GM12878 (cell line): ENCODE results near the gene HYPK. TPM values are rescaled to one million over a fixed set of nuclear protein-coding genes. Genes with fewer than 3 reads are reported as not detected.

Source experiments
- CHD2 ChIP-seq: IDR thresholded peaks from 2 replicates; pipeline ENCODE4 v1.6.1; 2011; ENCODE audit warnings: low read depth, low read length, improper control_type of control experiment, borderline replicate concordance
- CHD4 ChIP-seq: fragments of 200-600 bp; sonication (generic); IDR thresholded peaks from 2 replicates; pipeline ENCODE4 v1.6.1; 2016; ENCODE audit warnings: mild to moderate bottlenecking
- FOXM1 ChIP-seq: IDR thresholded peaks from 2 replicates; pipeline ENCODE4 v1.6.1; 2012; ENCODE audit warnings: low read depth, mild to moderate bottlenecking, inconsistent platforms, low read length, moderate library complexity
- HDGF ChIP-seq: fragments of 450-650 bp; IDR thresholded peaks from 2 replicates; pipeline ENCODE4 v1.6.1; 2016; ENCODE audit warnings: antibody characterized with exemption
- SP1 ChIP-seq: IDR thresholded peaks from one replicate; pipeline ENCODE4 v1.6.1; 2011; ENCODE audit warnings: low read depth, low read length
- SRF ChIP-seq, 2 experiments: IDR thresholded peaks; 2 replicates each; pipeline ENCODE4 v1.6.1; 2011; ENCODE audit warnings: low read depth in 2 of 2, low read length in 2 of 2, mild to moderate bottlenecking in 1 of 2, moderate library complexity in 1 of 2
- ZNF24 ChIP-seq: fragments of 450-650 bp; IDR thresholded peaks from 2 replicates; pipeline ENCODE4 v1.6.1; 2017; ENCODE audit warnings: antibody characterized with exemption, mild to moderate bottlenecking
- polyA plus RNA-seq, 11 experiments: library from polyadenylated mRNA; depleted of rRNA in 4 of 11; unstranded in 6 of 11; stranded (reverse) in 5 of 11; fragments of >200 nt; fragmentation: Nextera tagmentation in 4 of 11; fragmentation: Illumina TruSeq in 1 of 11; extraction: Ambion mirVana in 4 of 11; extraction: Trizol in 1 of 11; gene quantifications; 1 replicate in 1 of 11; 2 replicates in 10 of 11; pipeline versions ENCODE4 v1.2.1 to v1.2.3, GENCODE V29; 2011 to 2016; ENCODE audit warnings: inconsistent platforms in 2 of 11, missing spikeins in 2 of 11, low read depth in 1 of 11
- total RNA-seq, 4 experiments: library from RNA; depleted of rRNA in 3 of 4; stranded (reverse); fragments of >200 nt in 3 of 4; fragmentation: Illumina TruSeq in 1 of 4; extraction: Trizol in 1 of 4; gene quantifications; 2 replicates each; pipeline versions ENCODE4 v1.2.1 to v1.2.3, GENCODE V29; 2013 to 2021
- TF ChIP-seq, protein P1 (sequence below): IDR thresholded peaks from 2 replicates; pipeline ENCODE4 v1.6.1; 2011; ENCODE audit warnings: low read depth, low read length, improper control_type of control experiment, borderline replicate concordance
- TF ChIP-seq, protein P2 (sequence below): fragments of 450-650 bp; IDR thresholded peaks from 2 replicates; pipeline ENCODE4 v1.6.1; 2018; ENCODE audit warnings: mild to moderate bottlenecking, low read depth, moderate library complexity; ENCODE audit not compliant: partially characterized antibody
- TF ChIP-seq, protein P3 (sequence below): fragments of 450-650 bp; IDR thresholded peaks from 2 replicates; pipeline ENCODE4 v1.6.1; 2018; ENCODE audit warnings: borderline replicate concordance, mild to moderate bottlenecking; ENCODE audit not compliant: partially characterized antibody

Gene HYPK
- total and polyA plus RNA-seq, 10 of the 15 experiments (the other 5 are each of a cell fraction or from before 2014, with no cell fraction given): 8.0 to 38.4 (median 17.5) TPM

DNA sequence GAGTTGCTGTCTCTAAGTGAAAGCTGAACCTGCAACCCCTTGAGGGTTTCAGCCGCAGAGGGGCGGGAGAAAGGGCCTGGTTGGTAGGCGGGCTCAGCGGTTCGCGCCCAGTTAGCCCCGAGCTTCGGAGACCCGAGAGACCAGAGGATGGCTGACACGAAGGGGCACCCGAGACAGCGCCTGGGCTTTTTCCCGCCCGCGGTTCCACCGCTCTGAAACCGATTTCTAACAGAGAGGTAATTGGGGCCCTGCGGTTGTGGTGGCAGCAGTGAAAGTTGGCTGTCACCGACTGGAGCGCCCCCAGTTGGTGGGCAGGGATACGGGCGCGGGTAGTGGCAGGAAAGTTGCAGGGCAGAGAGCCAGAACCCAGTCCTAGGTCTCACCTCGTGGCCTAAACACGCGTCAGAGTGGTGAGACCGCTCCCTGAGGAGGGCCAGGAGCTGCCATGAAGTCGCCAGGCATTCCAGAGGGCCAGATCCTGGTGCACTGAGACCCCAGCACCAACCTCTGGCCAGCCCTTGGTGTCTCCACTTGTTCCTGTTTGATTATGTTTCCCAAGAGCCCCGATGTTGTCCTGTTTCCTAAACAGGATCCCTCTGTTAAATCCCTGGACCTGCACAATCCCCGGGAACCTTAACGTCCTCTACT, 23.0 kb upstream of the HYPK start (continued):
- TF ChIP-seq, protein P1, sequence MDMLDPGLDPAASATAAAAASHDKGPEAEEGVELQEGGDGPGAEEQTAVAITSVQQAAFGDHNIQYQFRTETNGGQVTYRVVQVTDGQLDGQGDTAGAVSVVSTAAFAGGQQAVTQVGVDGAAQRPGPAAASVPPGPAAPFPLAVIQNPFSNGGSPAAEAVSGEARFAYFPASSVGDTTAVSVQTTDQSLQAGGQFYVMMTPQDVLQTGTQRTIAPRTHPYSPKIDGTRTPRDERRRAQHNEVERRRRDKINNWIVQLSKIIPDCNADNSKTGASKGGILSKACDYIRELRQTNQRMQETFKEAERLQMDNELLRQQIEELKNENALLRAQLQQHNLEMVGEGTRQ: no peak
- TF ChIP-seq, protein P2, sequence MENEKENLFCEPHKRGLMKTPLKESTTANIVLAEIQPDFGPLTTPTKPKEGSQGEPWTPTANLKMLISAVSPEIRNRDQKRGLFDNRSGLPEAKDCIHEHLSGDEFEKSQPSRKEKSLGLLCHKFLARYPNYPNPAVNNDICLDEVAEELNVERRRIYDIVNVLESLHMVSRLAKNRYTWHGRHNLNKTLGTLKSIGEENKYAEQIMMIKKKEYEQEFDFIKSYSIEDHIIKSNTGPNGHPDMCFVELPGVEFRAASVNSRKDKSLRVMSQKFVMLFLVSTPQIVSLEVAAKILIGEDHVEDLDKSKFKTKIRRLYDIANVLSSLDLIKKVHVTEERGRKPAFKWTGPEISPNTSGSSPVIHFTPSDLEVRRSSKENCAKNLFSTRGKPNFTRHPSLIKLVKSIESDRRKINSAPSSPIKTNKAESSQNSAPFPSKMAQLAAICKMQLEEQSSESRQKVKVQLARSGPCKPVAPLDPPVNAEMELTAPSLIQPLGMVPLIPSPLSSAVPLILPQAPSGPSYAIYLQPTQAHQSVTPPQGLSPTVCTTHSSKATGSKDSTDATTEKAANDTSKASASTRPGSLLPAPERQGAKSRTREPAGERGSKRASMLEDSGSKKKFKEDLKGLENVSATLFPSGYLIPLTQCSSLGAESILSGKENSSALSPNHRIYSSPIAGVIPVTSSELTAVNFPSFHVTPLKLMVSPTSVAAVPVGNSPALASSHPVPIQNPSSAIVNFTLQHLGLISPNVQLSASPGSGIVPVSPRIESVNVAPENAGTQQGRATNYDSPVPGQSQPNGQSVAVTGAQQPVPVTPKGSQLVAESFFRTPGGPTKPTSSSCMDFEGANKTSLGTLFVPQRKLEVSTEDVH: peak; percentile 72
- no peak for TF ChIP-seq SRF (IDR thresholded peaks at IDR 0.05; ENCODE audit: low read depth in 2 of 2, low read length in 2 of 2)
- TF ChIP-seq, protein P3, sequence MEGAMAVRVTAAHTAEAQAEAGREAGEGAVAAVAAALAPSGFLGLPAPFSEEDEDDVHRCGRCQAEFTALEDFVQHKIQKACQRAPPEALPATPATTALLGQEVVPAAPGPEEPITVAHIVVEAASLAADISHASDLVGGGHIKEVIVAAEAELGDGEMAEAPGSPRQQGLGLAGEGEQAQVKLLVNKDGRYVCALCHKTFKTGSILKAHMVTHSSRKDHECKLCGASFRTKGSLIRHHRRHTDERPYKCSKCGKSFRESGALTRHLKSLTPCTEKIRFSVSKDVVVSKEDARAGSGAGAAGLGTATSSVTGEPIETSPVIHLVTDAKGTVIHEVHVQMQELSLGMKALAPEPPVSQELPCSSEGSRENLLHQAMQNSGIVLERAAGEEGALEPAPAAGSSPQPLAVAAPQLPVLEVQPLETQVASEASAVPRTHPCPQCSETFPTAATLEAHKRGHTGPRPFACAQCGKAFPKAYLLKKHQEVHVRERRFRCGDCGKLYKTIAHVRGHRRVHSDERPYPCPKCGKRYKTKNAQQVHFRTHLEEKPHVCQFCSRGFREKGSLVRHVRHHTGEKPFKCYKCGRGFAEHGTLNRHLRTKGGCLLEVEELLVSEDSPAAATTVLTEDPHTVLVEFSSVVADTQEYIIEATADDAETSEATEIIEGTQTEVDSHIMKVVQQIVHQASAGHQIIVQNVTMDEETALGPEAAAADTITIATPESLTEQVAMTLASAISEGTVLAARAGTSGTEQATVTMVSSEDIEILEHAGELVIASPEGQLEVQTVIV: no peak
- no peak for TF ChIP-seq SP1
- peak; percentile 75; the same call in 1 of the 2 replicates for TF ChIP-seq FOXM1
- no peak; the same call in 1 of the 2 replicates for TF ChIP-seq ZNF24
- no peak for TF ChIP-seq CHD4
- 0 out of 2 replicates have a peak, but pooled peaks have one; percentile 19 for TF ChIP-seq HDGF
- no peak for TF ChIP-seq CHD2
- TF ChIP-seq, all 136 proteins: peak for 56
